GM21786 (cell line): Measurements from ENCODE around the gene TCF21.
"Not testable (repeated sequence)": the region's sequence is repeated elsewhere in the genome, so short reads cannot be mapped to it uniquely, and the experiment has no call there.

Experiments
- ATAC-seq: cut with Tn5 transposase; IDR thresholded peaks from one replicate; pipeline ENCODE4 v1.9.1; 2021; ENCODE audit not compliant: unreplicated experiment

TCF21 gene

DNA sequence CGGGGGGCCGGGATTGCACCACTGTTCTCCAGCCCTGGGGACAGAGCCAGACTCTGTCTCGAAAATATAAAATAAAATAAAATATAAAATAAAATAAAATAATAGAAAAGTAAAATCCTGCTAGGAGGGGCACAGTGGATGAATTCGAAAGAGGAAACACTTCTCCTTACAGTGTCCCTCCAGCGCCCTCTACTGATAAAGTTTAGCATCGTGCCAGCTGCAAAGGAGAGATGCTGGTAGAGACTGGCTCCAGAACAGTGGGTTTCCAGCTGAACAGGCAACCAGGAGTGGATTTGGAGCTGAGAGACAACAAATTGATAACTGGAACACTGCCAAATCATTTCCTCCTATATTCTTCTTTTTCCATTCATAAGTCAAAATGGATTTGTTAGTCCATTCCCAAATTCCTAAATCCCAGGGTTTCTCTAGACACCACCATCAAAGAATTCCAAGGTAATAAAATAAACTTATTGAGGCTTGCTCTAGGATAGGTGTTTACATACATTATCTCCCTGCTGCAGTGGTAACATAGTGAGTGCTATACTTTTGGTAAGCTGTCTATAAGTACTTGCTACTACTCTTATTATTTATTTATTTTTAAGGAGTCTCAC is 32.4 kb downstream of the TCF21 start:
- ATAC-seq, result peak; percentile 61

DNA sequence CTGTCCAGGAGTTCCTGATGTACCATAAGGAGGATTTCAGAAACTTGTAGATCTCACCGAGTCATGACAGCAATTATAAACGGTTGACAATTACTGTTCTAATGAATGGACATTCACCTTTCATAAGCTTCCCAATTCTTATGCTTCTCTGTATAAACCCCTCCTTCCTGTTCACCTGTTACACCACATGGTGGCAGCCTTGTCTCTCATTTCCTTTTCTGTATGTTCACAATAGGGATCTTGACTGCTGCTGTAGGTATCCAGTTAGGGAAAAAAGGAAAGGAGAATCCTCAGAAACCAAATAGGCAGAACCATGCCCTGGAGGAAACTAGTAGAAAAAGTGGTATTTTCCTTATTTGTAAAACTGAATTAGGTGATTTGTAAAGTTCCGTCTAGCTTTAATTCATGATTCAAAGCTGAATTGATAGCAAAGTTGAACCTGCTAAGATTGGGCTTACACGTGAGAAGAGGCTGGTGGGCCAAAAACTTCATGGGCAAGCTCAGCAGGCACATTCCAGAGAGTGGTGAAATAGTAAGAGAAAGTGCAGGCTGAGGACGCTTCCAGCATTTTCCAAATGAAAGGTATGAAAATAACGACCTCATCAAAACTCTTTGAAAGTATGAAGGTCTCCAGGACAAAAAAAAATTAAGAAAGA is 35.2 kb downstream of the TCF21 start:
- ATAC-seq, result peak; percentile 82

DNA sequence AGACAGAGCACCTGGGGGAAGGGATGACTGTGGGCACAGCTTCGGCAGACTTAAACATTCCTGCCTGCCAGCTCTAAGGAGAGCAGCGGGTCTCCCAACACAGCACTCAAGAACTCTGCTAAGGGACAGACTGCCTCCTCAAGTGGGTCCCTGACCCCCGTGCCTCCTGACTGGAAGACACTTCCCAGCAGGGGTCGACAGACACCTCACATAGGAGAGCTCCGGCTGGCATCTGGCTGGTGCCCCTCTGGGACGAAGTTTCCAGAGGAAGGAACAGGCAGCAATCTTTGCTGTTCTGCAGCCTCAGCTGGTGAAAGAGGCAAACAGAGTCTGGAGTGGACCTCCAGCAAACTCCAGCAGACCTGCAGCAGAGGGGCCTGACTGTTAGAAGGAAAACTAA is 42.3 kb downstream of the TCF21 start:
- ATAC-seq, result not testable (repeated sequence)

DNA sequence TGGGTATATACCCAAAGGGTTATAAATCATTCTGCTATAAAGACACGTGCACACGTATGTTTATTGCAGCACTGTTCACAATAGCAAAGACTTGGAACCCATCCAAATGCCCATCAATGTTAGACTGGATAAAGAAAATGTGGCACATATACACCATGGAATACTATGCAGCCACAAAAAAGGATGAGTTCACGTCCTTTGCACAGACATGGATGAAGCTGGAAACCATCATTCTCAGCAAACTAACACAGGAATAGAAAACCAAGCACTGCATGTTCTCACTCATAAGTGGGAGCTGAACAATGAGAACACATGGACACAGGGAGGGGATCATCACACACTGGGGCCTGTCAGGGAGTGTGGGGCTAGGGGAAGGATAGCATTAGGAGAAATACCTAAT is 47.4 kb downstream of the TCF21 start:
- ATAC-seq, result not testable (repeated sequence)

DNA sequence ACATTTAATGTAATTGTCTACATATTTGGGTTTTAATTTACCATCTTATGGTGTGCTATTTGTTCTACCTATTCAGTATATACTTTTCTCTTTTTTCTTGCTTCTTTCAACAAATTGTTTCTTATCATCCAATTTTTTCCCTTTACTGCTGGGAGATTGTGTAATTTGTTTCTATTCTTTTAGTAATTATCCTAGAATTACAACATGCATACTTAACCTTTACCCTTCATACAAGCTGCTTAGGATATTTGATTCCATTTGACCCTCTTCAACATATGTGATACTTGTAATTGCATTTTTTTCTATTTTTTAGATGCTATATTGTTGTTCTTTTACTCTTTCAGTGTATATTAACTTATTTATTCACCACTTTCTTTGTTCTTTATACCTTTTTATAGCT is 49.0 kb downstream of the TCF21 start:
- no peak for ATAC-seq

DNA sequence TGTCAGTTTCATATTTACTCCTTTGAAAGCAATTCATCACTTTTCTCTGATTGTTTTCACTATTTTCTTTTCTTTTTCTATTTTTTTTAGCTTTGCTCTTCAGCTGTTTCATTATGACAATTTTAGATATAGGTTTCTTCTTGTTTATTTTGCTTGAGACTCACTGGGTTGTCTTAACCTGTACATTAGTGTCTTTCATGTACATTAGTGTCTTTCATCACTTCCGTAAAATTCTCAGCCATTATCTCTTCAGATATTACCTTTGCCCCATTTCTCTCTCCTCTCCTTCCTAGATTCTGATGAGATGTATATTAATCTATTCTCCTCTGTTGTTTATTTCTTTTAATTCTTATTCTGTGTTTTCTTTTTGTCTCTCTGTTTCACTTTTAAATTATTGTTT is 49.6 kb downstream of the TCF21 start:
- ATAC-seq, result no peak

DNA sequence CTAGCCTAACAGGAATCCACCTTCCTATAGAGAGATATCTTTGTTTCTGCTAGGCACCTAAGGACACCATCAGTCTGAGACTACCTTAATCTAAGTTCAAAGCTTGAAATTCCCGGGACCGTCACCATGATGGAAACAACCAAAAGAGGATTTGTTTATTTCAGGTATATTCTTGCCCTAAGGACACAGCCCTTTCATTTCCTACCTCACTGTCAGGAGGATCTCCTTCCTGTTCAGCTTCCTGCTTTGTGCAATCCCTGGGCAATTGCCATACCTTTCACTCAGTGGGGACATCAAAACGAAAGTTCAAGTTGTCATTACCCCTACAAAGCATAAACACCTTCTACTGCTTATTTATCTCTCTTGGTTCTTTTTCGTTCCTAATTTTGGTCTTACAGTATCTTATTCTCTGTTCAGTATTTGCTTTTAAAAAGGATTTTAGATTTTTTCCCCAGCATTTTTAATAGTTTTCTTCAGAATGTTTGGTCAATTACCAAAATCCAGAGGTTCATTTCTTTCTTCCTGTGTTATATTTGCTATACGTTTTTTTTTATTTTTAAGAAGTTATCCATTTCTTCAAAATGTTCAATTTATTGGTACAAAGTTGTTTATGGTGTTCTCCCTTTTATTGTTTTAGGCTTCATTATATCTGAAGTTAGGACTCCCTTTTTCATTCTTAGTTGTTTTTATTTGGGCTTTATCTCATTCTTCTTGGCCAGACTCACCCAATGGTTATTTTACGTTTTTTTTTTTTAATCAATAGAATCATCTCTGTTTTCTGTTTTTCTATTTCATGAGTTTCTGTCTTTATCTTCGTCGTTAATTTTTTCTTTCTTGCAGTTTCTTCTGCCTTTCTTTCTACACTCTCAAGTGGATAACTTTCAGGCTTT is 51.1 kb downstream of the TCF21 start:
- ATAC-seq, result no peak
